ENCODE measurements around the gene AMHR2. TPM values are rescaled to one million over a fixed set of nuclear protein-coding genes. Genes with fewer than 3 reads are reported as not detected.

Gene AMHR2
- total RNA-seq, 1 donor, result 0.52 TPM

DNA sequence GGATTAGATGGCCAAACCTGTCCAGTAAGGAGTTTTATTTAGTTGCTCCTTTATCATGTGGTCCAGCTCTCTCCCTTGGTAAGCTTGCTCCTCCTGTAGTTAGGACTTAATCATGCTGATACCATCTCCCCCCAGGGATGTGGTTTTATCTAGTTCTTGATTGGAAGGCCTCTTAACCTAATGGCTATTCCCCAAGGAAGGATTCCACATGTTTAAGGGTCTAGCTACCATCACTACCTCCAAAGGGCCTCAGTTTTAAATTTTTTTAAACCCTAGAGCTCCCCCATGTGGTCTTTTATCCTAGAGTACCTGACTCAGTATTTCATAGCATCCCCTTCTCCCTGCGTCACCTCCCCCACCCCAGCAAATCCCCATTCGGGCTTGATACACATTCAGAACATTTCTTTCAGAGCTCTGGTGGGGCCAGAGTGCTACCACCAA, 53.1 kb downstream of the AMHR2 start:
- H3K27me3 ChIP-seq (ENCODE audit: insufficient read depth, low read length), result no peaks in the 10 kb centered on the region
- H3K9me3 ChIP-seq (ENCODE audit: low read depth, low read length), result no peaks in the 10 kb centered on the region
- H3K4me3 ChIP-seq (ENCODE audit: low read length), result no peak overlapping the region
- peaks cover 6% of the 10 kb centered on the region for H3K4me1 ChIP-seq (ENCODE audit: insufficient read depth, low read length)

DNA sequence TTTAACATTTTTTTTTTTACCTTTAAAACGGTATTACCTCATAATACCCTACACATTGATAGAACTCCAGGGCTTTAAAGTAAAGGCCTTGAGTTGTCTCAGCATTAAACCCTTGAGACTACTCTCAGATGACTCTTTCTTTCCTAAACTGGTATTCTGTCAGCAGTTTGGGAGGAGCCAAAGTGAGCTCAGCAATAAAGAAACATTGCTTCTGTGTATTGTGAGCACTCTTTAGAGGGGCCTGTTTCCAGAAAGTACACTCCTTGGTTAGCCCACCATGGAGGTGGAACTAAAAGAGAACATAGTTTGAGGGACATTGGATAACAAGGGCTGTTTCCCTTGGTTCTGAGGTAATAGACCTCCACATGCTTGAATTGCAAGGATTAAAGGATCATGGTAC, 55.2 kb downstream of the AMHR2 start:
- Histone ChIP-seq H3K9me3 (ENCODE audit: low read depth, low read length) (no peaks in the 10 kb centered on the region), H3K27me3 (ENCODE audit: insufficient read depth, low read length) (no peaks in the 10 kb centered on the region), H3K4me1 (ENCODE audit: insufficient read depth, low read length) (no peaks in the 10 kb centered on the region), H3K4me3 (ENCODE audit: low read length) (no peak overlapping the region)

DNA sequence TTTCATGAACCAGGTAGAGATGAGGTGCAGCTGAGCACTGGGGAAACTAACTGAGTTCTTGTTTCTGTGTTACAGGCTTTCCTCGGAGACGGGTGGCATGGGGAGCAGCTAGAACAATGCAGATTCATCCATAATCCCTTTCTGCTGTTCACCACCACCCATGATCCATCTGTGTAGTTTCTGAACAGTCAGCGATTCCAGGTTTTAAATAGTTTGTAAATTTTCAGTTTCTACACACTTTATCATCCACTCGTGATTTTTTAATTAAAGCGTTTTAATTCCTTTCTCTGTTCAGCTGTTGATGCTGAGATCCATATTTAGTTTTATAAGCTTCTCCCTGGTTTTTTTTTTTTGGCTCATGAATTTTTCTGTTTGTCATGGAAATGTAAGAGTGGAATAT, 55.7 kb downstream of the AMHR2 start:
- H3K4me1 ChIP-seq (ENCODE audit: insufficient read depth, low read length), result no peaks in the 10 kb centered on the region
- no peak overlapping the region for H3K4me3 ChIP-seq (ENCODE audit: low read length)
- no peaks in the 10 kb centered on the region for H3K27me3 ChIP-seq (ENCODE audit: insufficient read depth, low read length)
- no peaks in the 10 kb centered on the region for H3K9me3 ChIP-seq (ENCODE audit: low read depth, low read length)

DNA sequence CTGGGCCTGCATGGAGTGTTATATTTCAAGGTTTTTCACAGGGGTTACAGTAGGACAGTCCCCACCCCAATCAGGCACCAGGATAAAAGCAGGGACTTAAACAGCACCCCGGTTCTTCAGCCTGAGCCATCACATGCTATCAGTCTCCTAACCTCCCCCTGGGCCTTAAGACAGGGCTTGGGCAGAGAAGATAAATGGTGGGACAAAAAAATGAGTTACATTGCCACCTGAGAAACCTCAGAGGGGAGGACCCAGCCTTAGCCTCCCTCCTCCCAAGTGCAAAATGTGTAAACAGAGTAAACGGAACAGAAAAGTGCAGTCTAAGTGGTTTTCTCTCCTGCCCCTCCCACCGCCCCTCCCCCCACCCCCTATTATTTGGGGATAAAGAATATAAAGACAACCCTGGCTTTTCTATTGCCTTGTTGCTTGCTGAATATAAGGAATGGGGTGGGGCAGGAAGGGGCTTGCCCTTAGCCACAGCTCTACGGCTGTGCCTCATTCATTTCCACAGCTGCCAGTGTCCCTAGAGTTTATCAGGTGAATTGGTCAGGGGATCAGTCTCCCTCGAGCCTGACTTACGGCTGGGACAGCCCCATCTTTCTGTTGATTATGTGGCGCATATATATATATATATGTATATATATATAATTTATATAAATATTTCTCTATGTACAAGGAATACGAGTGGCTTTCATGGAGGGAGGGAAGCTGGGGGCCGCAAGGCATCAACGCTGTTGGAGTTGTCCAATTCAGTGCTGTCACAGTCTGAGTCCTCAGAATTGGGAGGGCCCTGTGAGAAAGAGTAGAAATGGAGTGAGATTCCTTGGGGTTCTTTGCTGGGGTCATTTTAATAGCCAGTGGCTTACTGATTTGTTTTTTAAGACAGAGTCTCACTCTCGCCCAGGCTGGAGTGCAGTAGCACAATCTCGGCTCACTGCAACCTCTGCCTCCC, 57.1 kb downstream of the AMHR2 start:
- H3K4me1 ChIP-seq (ENCODE audit: insufficient read depth, low read length), result no peaks in the 10 kb centered on the region
- H3K9me3 ChIP-seq (ENCODE audit: low read depth, low read length), result no peaks in the 10 kb centered on the region
- H3K4me3 ChIP-seq (ENCODE audit: low read length), result no peak overlapping the region
- H3K27me3 ChIP-seq (ENCODE audit: insufficient read depth, low read length), result no peaks in the 10 kb centered on the region

Other genes starting within 250 kb of the AMHR2 start
- gene ZNF740, start 243.1 kb upstream of the AMHR2 start, total RNA-seq, result 15.2 TPM
- 11.3 TPM for gene CSAD, start 242.9 kb upstream of the AMHR2 start, total RNA-seq
- gene ITGB7, start 216.6 kb upstream of the AMHR2 start, total RNA-seq, result 49.8 TPM
- 6.6 TPM for gene RARG, start 191.6 kb upstream of the AMHR2 start, total RNA-seq
- 1.0 TPM for gene ESPL1, start 155.6 kb upstream of the AMHR2 start, total RNA-seq
- 979 TPM for gene PFDN5, start 128.3 kb upstream of the AMHR2 start, total RNA-seq
- 20.4 TPM for gene MYG1, start 124.2 kb upstream of the AMHR2 start, total RNA-seq
- gene AAAS, start 102.2 kb upstream of the AMHR2 start, total RNA-seq, result 13.2 TPM
- gene SP7, start 87.5 kb upstream of the AMHR2 start, total RNA-seq, result not detected
- 53.6 TPM for gene SP1, start 43.7 kb upstream of the AMHR2 start, total RNA-seq
- 104 TPM for gene PRR13, start 17.9 kb downstream of the AMHR2 start, total RNA-seq
- gene PCBP2, start 28.2 kb downstream of the AMHR2 start, total RNA-seq, result 511 TPM
- 4.6 TPM for gene MAP3K12, start 75.6 kb downstream of the AMHR2 start, total RNA-seq
- gene TARBP2, start 77.4 kb downstream of the AMHR2 start, total RNA-seq, result 9.4 TPM
- gene NPFF, start 83.6 kb downstream of the AMHR2 start, total RNA-seq, result not detected
- gene ATF7, start 202.5 kb downstream of the AMHR2 start, total RNA-seq, result 8.0 TPM

Measured in mononuclear cell (primary cell).